ENCODE data around the gene NDUFS2. TPM values are rescaled to one million over a fixed set of nuclear protein-coding genes. Genes with fewer than 3 reads are reported as not detected.

The NDUFS2 gene
- polyA plus RNA-seq (ENCODE audit: insufficient read length in 12 of 12): 100 to 1,000 TPM in 10 of 12 donors, 10 to 100 TPM in 1, not detected in 1; 92.6 to 165 (median 136) TPM
- long read RNA-seq, donor 1, partial matches to known transcripts: 30 of 34 reads
- long read RNA-seq, donor 1, other reads (novel, unspliced or antisense): 0 of 34 reads
- long read RNA-seq, donor 2, partial matches to known transcripts: 58 of 60 reads
- long read RNA-seq, donor 2, other reads (novel, unspliced or antisense): 0 of 60 reads
- long read RNA-seq, donor 3, partial matches to known transcripts: 19 of 22 reads
- long read RNA-seq, donor 3, other reads (novel, unspliced or antisense): 0 of 22 reads
- long read RNA-seq, donor 4, partial matches to known transcripts: 9 of 9 reads
- long read RNA-seq, donor 4, other reads (novel, unspliced or antisense): 0 of 9 reads
- long read RNA-seq, donor 5, partial matches to known transcripts: 58 of 63 reads
- long read RNA-seq, donor 5, other reads (novel, unspliced or antisense): 0 of 63 reads
- long read RNA-seq, donor 6, partial matches to known transcripts: 27 of 28 reads
- long read RNA-seq, donor 6, other reads (novel, unspliced or antisense): 0 of 28 reads
- long read RNA-seq, donor 7, partial matches to known transcripts: 45 of 46 reads
- long read RNA-seq, donor 7, other reads (novel, unspliced or antisense): 0 of 46 reads
- long read RNA-seq, donor 8, partial matches to known transcripts: 73 of 79 reads
- long read RNA-seq, donor 8, other reads (novel, unspliced or antisense): 0 of 79 reads
- long read RNA-seq, donor 9, partial matches to known transcripts: 9 of 10 reads
- long read RNA-seq, donor 9, other reads (novel, unspliced or antisense): 0 of 10 reads
- long read RNA-seq, donor 10, partial matches to known transcripts: 69 of 70 reads
- long read RNA-seq, donor 10, other reads (novel, unspliced or antisense): 0 of 70 reads
- long read RNA-seq, donor 11, partial matches to known transcripts: 46 of 48 reads
- long read RNA-seq, donor 11, other reads (novel, unspliced or antisense): 0 of 48 reads

DNA sequence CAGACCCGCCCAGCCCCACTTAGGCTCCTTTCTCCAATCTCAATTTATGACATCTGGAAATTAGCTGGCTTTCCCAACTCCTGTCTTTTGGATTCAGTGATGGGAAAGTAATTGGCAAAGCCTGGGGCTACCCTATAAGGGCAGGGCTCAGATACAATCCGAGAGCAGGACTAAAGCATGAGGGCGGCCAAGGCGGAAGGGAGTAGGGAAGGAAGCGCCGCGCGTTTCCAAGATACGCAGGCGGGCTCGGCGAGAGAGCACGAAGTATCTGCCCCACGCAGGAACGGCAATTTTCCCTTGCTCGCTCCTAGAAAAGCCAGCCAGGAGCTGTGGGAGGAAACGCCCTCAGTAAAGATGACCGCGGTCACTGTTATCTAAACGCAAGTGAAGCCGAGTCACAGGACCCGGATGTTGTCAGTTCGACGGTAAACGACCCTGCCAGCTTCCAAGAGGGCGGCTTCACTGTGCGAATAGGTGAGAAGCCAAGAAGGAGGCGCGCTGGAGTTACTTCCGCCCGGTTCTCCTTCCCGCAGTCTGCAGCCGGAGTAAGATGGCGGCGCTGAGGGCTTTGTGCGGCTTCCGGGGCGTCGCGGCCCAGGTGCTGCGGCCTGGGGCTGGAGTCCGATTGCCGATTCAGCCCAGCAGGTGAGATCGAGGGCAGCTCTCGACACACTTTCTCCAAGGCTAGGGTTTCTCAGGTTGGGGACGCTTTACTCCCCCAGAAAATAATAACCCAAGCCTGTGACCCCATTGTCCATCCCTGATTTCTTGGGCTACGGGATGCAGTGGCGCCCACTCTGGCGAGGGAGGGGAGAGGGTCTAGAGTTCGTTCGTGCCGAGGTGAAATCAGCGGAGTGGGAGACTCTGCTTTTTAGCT is at the start of gene NDUFS2:
NDUFS2 (plus strand) TSS at position 532 of the 877 bp plus-strand sequence; CDS start at position 551, 19 bp downstream.
- DNase-seq: peak; percentile 98

DNA sequence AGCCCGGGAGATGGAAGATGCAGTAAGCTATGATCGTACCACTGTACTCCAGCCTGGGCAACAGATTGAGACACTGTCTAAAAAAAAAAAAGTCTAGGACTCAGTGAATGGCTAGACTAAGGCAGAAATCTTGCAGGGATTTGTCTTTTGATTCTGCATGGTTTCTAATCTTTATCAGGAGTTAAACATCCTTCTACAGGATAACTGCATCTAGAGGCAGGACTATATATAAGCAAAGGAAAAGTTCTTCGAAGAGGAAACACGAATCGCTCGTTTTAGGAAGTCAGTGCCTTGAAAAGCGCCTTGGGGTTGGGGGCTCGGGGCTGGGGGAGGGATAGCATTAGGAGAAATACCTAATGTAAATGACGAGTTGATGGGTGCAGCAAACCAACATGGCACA is 49.0 kb upstream of the NDUFS2 start:
- DNase-seq: no peak

DNA sequence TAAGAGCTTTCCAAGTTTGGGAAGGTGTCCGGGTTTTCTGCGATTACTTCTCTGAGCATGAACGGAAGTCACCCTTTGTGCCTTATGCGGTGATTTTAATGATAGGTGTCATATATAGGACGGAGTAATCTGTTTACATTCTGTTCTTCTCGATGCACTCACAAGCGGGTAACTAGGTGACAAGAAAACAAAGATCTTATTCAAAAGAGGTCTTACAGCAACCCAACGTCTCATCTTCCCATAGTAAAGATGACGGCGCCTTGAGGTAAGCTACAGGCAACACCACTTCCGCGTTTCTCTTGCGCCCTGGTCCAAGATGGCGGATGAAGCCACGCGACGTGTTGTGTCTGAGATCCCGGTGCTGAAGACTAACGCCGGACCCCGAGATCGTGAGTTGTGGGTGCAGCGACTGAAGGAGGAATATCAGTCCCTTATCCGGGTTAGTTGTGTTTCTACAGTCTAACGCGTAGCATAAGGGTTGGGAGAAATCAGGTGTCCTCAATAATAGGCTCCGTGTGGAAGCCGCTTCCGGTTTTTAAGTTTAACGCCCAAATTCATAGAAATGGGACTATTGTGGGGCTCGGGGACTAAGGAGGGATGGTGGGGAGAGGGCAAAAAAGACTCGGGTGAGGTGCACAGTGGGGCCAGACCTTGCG is 48.4 kb upstream of the NDUFS2 start, which contains the start of gene UFC1:
UFC1 (plus strand) TSS at position 297 of the 656 bp plus-strand sequence; CDS start at position 317, 20 bp downstream.
- DNase-seq: peak; percentile 92

DNA sequence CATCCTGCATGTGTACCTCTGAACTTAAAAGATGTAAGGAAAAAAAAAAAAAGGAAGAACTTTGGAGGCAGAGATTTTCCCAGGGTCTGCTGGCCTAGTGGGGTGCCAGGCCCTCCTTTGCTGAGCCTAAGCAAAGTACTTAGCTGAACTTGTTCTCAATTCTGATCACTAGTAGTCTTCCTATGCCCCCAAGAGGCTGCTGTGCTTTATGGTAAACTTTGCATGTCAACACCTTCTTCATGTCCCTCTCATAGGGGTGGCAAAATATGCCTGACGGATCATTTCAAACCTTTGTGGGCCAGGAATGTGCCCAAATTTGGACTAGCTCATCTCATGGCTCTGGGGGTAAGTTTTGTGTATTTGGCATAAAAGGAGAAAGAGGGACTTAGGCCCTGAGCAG is 44.3 kb upstream of the NDUFS2 start:
- DNase-seq: no peak

DNA sequence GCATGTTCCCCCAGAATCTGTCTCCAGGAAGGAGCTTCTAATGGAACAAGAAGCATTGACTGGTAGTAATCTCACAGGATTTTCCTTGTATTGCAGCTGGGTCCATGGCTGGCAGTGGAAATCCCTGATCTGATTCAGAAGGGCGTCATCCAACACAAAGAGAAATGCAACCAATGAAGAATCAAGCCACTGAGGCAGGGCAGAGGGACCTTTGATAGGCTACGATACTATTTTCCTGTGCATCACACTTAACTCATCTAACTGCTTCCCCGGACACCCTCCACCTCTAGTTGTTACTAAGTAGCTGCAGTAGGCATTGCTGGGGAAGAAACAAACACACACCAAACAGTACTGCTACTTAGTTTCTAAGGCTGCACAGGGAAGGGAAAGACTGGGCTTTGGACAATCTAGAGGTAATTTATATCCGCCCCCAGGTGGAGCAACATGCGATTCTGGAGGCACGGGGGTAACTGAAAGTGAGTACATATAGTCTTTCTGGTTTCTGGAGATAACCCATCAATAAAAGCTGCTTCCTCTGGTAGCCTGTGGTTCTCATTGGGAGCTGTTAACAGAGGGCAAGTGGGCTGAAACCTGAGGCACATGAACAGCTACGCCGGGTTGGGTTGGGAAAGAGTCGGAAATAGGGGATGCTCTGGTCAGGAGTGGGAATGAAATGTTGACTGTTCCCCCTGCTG is 43.7 kb upstream of the NDUFS2 start:
- DNase-seq: no peak

DNA sequence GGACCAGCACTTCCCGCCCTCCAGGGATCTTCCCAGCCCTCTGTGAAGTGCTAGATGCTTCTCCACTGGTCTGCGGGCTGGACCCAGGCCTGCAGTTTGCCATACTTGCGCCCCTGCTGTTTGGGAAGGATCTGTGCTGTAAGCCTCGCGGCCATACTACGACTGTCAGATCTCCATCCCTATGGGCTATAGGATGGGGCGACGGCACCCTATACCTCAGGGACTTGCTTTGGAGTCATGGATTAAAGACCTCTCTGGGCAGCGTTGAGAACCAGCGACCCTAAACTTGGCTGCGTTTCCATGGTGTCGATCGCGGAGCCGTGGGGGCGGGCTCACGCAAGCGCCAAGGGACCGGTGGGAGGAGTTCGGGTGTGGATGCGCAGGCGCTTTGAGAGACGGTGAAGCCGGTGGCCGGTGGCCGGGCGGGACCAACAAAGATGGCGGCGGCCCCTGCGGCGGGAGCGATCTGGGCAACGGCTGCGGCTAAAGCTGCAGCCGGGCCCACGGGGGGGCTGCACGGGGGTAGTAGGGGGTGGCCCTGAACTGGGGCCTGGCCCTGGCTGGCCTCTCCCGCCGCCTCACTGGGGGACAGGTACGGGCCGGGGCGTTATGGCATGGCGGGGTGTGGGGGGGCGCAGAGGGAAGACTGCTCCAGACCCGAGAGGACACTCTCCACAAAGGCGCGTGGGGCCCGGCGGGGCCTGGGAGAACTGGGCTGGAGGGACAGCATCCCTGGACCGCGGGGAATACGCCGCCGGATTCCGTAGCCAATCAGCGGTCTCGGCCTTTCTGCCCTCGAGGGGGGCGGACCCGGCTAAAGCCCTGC is 42.9 kb upstream of the NDUFS2 start, which contains the start of gene USP21:
USP21 (plus strand) TSS at position 414 of the 826 bp plus-strand sequence. CDS start 1,141 bp downstream, outside the sequence.
- DNase-seq: peak; percentile 96

DNA sequence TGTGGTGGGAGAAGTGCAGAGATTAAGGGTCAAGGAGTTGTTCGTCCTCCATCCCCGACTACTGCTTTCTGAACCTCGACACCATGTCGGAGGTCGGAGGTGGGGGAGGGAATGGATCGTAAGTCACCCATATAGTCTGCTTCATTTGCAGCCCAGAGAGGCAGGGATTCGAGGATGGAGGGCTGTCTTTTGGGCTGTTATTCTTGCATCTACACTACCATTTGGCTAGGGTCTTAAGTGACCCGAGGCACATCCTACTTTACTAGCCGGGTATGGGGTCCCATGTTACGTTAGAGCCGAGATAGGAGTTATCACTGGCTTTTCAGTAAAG is 42.3 kb upstream of the NDUFS2 start:
- no peak for DNase-seq

DNA sequence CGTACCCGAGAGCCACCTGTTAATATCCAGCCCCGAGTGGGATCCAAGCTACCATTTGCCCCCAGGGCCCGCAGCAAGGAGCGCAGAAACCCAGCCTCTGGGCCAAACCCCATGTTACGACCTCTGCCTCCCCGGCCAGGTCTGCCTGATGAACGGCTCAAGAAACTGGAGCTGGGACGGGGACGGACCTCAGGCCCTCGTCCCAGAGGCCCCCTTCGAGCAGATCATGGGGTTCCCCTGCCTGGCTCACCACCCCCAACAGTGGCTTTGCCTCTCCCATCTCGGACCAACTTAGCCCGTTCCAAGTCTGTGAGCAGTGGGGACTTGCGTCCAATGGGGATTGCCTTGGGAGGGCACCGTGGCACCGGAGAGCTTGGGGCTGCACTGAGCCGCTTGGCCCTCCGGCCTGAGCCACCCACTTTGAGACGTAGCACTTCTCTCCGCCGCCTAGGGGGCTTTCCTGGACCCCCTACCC is 41.5 kb upstream of the NDUFS2 start:
- DNase-seq: no peak

DNA sequence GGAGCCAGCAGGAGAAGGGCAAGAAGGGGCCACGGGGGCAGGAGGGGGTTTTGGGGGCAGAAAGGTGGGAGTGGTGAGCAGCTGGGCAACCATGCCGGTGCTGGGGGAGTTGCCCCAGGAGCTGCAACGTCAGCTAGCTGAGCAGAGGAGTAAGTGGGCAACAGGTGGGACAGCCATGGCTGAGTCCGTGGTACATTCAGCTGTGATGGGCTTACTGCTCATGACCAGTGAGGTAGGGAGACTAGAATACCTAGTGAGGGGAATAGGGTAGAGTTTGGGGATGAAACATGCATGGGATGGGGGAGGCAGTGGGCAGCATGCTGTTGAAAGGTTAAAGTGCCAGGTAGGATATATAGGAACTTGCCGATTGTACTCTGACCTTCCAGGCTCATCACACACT is 40.5 kb upstream of the NDUFS2 start:
- DNase-seq: no peak

DNA sequence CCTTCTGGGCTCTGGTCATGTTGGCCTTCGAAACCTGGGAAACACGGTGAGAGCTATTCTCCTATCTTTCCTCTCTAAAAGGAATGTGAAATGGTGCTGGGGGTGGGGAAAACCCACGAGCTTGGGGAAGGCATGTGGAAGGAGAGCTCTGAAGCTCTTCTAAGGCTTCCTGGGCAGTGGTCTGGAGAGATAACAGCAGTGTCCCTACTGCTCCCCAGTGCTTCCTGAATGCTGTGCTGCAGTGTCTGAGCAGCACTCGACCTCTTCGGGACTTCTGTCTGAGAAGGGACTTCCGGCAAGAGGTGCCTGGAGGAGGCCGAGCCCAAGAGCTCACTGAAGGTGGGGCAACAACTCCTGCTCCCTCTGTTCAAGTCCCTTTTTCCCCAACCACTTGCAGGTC is 40.1 kb upstream of the NDUFS2 start:
- no peak for DNase-seq

DNA sequence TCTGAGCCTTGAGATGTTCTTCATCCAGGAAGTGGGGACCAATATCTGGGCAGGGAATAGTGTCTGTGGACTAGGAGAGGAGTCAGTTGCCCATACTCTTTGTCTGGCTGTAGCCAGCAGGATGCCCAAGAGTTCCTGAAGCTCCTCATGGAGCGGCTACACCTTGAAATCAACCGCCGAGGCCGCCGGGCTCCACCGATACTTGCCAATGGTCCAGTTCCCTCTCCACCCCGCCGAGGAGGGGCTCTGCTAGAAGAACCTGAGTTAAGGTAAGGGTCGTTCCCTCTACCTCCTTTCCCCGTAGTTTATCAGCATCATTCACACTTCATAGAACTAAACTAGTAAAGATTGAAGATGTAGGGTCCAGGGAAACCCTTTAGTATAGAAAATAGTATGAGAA is 39.4 kb upstream of the NDUFS2 start:
- no peak for DNase-seq

DNA sequence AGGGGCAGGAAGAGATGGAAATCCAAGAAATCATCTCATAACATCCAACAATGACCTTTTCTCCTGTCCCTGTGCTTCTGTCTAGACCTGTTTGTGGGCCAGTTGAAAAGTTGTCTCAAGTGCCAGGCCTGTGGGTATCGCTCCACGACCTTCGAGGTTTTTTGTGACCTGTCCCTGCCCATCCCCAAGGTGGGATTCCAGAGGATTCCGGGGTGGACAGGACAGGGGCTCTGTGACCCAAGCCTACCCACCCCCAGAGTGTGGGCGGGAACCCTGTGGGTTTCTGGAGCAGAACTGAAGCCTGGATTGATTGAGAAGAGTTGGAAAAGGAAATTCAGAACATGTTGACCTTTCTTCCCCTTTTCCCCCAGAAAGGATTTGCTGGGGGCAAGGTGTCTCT is 38.4 kb upstream of the NDUFS2 start:
- no peak for DNase-seq

DNA sequence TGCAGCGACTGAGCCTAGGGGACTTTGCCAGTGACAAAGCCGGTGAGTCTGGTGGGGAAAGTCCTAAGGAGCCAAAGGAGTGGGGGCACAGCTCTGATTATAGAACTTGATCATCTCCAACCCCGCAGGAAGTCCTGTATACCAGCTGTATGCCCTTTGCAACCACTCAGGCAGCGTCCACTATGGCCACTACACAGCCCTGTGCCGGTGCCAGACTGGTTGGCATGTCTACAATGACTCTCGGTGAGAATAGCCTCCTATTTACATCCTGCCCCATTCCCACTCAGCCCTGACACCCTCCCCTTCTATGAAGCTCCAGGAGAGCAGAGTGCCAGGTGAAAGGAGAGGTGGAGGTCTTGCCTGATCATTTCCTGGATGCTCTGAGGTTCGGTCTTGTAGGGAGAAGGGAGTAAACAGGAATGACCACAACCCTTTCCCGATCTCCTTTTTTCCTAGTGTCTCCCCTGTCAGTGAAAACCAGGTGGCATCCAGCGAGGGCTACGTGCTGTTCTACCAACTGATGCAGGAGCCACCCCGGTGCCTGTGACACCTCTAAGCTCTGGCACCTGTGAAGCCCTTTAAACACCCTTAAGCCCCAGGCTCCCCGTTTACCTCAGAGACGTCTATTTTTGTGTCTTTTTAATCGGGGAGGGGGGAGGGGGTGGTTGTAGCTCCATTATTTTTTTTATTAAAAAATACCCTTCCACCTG is 37.1 kb upstream of the NDUFS2 start:
- no peak for DNase-seq

DNA sequence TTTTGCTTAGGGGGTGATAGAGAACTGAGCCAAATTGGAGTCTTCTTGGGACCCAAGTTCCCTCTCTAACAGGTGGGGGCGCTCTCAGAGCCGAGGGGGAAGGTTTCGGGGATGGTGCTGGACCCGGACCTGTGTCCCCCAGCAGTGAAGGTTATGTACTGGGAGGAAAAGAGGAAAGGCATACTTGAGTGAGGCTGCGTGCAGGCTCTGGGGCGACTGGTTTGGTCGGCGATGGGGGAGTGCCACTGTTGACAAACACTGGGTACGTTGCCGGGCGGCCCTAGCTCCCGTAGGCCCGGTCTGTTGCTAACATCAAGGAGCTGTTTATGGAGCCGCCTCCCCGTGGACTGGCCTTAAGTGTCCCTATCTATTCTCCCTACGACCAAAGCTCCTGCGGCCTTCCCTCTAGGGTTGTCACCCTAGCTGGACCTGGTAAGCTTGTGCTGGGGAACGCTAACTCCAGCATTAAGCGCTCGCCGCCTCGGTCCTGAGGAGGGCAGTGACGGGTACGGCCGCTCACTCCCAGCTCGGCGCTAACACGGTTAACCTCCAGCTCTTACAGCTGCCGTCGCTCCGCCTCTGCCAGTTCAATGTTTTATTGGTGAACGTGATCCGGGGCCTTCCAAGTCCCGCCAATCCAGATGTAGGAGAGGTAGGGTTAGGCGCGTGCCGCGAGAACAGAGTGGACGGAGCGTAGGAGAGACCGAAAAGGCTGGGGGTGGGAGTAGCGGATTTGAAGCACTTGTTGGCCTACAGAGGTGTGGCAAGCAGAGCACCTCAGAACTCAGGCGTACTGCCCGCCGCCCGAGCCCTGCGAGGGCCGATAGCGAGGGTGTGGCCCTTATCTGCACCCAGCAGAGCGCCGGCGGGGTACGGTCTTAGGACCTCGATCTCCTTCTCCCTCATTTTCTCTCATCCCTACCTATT is 36.2 kb upstream of the NDUFS2 start, which contains the start of gene PPOX:
PPOX (plus strand) TSS at position 685 of the 927 bp plus-strand sequence. CDS start 422 bp downstream, outside the sequence.
- DNase-seq: peak; percentile 98

DNA sequence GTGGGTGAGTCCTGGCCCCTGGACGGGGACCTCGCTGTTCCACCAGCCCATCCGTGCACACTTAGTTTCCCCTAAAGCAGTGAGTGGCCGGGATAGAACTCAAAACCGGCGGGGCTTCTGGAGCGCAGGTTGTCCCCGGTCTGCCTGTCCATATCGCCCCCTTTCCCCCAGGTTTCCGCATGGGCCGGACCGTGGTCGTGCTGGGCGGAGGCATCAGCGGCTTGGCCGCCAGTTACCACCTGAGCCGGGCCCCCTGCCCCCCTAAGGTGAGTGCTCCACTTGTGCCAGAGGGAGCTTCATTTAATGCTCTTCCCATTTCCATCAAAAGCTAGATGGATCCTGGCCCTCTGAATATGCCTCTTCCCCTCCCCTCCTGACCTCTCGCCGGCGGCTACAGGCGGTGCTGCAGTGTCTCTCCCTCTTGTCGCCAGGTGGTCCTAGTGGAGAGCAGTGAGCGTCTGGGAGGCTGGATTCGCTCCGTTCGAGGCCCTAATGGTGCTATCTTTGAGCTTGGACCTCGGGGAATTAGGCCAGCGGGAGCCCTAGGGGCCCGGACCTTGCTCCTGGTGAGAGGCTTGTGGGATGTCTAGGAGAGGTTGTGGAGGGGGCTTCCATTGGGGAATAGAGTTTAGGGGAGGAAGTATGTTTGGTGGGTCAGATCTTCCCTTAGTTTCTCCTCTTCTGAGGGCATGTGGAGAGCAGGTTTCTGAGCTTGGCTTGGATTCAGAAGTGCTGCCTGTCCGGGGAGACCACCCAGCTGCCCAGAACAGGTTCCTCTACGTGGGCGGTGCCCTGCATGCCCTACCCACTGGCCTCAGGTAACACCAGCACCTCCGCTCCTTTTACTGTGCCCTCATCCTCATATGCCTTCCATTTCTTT is 35.3 kb upstream of the NDUFS2 start:
- DNase-seq: no peak

DNA sequence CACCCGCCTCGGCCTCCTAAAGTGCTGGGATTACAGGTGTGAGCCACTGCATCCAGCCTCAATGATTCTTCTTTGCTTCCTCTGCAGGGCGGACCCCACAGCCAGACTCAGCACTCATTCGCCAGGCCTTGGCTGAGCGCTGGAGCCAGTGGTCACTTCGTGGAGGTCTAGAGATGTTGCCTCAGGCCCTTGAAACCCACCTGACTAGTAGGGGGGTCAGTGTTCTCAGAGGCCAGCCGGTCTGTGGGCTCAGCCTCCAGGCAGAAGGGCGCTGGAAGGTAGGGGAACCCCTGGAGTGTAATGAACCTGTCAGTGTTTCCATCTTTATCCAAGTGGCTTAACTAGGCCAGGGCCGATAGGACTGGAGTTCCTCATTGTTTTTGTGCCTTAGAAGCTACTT is 33.3 kb upstream of the NDUFS2 start:
- no peak for DNase-seq

All from muscle of arm (tissue), 14 donors.